ENCODE results near the gene ERVK3-1.
"Not testable (repeated sequence)": the region's sequence is repeated elsewhere in the genome, so short reads cannot be mapped to it uniquely, and the experiment has no call there.

Gene ERVK3-1

GRCh38 chr19:58346961-58347929 is 42.1 kb downstream of the ERVK3-1 start:
- peak; percentile 61 for DNase-seq

GRCh38 chr19:58348080-58348479 is 42.9 kb downstream of the ERVK3-1 start:
- DNase-seq, result not testable (repeated sequence)

GRCh38 chr19:58349590-58349989 is 44.4 kb downstream of the ERVK3-1 start:
- DNase-seq, result no peak

- no peak for DNase-seq
Measured at GRCh38 chr19:58350001-58350861, 45.1 kb downstream of the ERVK3-1 start.

- no peak for DNase-seq
Measured at GRCh38 chr19:58350871-58351557, 45.8 kb downstream of the ERVK3-1 start.

GRCh38 chr19:58351558-58351878 is 46.3 kb downstream of the ERVK3-1 start:
- no peak for DNase-seq

GRCh38 chr19:58351990-58352755 is 47.0 kb downstream of the ERVK3-1 start:
- no peak for DNase-seq

- no peak for DNase-seq
Measured at GRCh38 chr19:58352760-58353671, 47.8 kb downstream of the ERVK3-1 start, which contains the start of gene A1BG. A1BG (minus strand) TSS chr19:58353492; CDS start chr19:58353437, 55 bp downstream.

- DNase-seq, result no peak
Measured at GRCh38 chr19:58353717-58354477, 48.7 kb downstream of the ERVK3-1 start.

GRCh38 chr19:58354478-58355030 is 49.4 kb downstream of the ERVK3-1 start:
- no peak for DNase-seq

- DNase-seq, result no peak
Measured at GRCh38 chr19:58355215-58355796, 50.1 kb downstream of the ERVK3-1 start.

- DNase-seq, result no peak
Measured at GRCh38 chr19:58355908-58356765, 51.0 kb downstream of the ERVK3-1 start.

GRCh38 chr19:58356766-58357480 is 51.7 kb downstream of the ERVK3-1 start:
- no peak for DNase-seq

- no peak for DNase-seq
Measured at GRCh38 chr19:58357481-58358145, 52.4 kb downstream of the ERVK3-1 start.

- peak; percentile 19 for DNase-seq
Measured at GRCh38 chr19:58361900-58362271, 56.7 kb downstream of the ERVK3-1 start.

- DNase-seq, result peak; percentile 94
Measured at GRCh38 chr19:58362272-58362994, 57.3 kb downstream of the ERVK3-1 start, which contains the start of gene ZNF497. ZNF497 (minus strand) TSS chr19:58362751; CDS start chr19:58357635, 5,116 bp downstream.

Data from NCI-H1694 treated with DMSO at 0.1 percent for 48 hours (cell line).